Urinary bladder (tissue), 4 donors: ENCODE data around the gene CCDC38. TPM values are rescaled to one million over a fixed set of nuclear protein-coding genes. Genes with fewer than 3 reads are reported as not detected.
"Not testable (repeated sequence)": the region's sequence is repeated elsewhere in the genome, so short reads cannot be mapped to it uniquely, and the experiment has no call there.

Experiments
- DNase-seq: peaks from one replicate; pipeline ENCODE4 v3.0.0-alpha.2; 2015; ENCODE audit errors: extremely low spot score
- H3K27ac ChIP-seq: one replicate; pipeline ENCODE4 v1.5.1; 2013; ENCODE audit warnings: low read depth, mild to moderate bottlenecking, moderate library complexity
- H3K36me3 ChIP-seq: one replicate; pipeline ENCODE4 v1.6.1; 2013; ENCODE audit warnings: mild to moderate bottlenecking, moderate library complexity; ENCODE audit not compliant: insufficient read depth
- H3K4me1 ChIP-seq: one replicate; pipeline ENCODE4 v1.6.1; 2013; ENCODE audit warnings: mild to moderate bottlenecking, moderate library complexity; ENCODE audit not compliant: insufficient read depth
- H3K4me3 ChIP-seq: one replicate; pipeline ENCODE4 v1.5.1; 2013; ENCODE audit warnings: low read depth, low read length
- WGBS: extraction: QIAGEN DNeasy Blood & Tissue Kit; methylation state at CpG from one replicate; pipeline ENCODE4 v1.1.7; 2013; 5-methylcytosine and 5-hydroxymethylcytosine counted together
- polyA plus RNA-seq: library from polyadenylated mRNA; stranded (reverse); fragments of 200-250 nt; gene quantifications from one replicate; pipeline ENCODE4 v1.2.3, GENCODE V29; 2013
- total RNA-seq: library from RNA; depleted of rRNA; stranded (reverse); fragments of >200 nt; gene quantifications from one replicate; pipeline ENCODE4 v1.2.3, GENCODE V29; 2014
- donor health status: healthy with polysubstance abuse.
- donor health status: healthy.

The CCDC38 gene
- total and polyA plus RNA-seq, 2 donors = 0.03 TPM; not detected in 1

DNA sequence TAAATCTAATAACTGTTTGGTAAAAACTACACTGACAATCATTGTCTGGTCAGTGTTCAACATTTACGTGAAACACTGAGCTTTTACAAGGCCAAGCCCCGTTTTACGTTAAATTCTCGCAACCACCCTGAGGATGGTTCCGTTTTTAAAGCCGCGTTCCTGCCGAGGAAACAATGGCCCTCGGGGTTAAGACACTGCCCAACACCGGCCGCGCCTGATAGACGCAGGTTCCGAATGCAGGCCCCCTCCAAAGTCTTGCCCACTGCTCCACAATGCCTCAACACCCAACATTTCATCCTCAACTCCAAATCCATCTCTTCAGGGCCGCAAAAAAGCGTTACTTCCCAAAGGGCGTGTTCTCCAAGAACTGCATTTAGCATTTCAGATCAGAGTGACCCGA lies 84.6 kb downstream of the CCDC38 start:
- DNase-seq = no peak
- peak overlapping the region; percentile 82 for H3K4me3 ChIP-seq
- WGBS = 51% methylated on average over 18 of the region's 18 CpGs
- no peaks in the 10 kb centered on the region for H3K4me1 ChIP-seq
- no peak overlapping the region for H3K27ac ChIP-seq
- no peaks in the 10 kb centered on the region for H3K36me3 ChIP-seq

DNA sequence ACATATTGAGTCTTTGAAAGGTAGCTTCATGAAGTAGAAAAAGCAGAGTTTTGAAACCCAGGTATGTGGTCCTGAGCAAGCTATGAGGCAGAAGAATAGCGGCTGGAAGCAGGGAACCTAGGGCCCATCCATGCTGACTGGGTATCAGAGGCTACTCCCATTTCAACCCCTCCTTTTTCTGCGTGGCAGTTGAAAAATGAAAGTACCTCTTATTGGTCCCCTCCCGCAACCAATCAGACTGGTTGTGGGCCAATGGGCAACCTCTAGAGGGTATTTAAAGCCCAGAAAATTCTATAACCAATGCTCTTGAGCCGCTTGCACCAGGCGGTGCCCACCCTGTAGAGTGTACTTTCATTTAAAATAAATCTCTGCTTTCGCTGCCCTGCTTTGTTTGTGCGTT lies 85.3 kb downstream of the CCDC38 start:
- 94% methylated on average over 7 of the region's 7 CpGs for WGBS
- DNase-seq = no peak
- no peaks in the 10 kb centered on the region for H3K36me3 ChIP-seq
- no peak overlapping the region for H3K4me3 ChIP-seq
- H3K27ac ChIP-seq = no peak overlapping the region
- H3K4me1 ChIP-seq = no peaks in the 10 kb centered on the region

GRCh38 chr12:95852133-95852532 lies 90.3 kb downstream of the CCDC38 start:
- Histone ChIP-seq H3K27ac (no peak overlapping the region), H3K4me3 (no peak overlapping the region), H3K36me3 (no peaks in the 10 kb centered on the region), H3K4me1 (no peaks in the 10 kb centered on the region)
- DNase-seq = no peak
- WGBS = 81% methylated on average over 4 of the region's 4 CpGs

- no peak overlapping the region for H3K27ac ChIP-seq
- no peaks in the 10 kb centered on the region for H3K36me3 ChIP-seq
- DNase-seq = no peak
- H3K4me3 ChIP-seq = no peak overlapping the region
- no peaks in the 10 kb centered on the region for H3K4me1 ChIP-seq
- WGBS = 81% methylated on average over 3 of the region's 3 CpGs
These were observed 90.8 kb downstream of the CCDC38 start for GRCh38 chr12:95851606-95852005.

DNA sequence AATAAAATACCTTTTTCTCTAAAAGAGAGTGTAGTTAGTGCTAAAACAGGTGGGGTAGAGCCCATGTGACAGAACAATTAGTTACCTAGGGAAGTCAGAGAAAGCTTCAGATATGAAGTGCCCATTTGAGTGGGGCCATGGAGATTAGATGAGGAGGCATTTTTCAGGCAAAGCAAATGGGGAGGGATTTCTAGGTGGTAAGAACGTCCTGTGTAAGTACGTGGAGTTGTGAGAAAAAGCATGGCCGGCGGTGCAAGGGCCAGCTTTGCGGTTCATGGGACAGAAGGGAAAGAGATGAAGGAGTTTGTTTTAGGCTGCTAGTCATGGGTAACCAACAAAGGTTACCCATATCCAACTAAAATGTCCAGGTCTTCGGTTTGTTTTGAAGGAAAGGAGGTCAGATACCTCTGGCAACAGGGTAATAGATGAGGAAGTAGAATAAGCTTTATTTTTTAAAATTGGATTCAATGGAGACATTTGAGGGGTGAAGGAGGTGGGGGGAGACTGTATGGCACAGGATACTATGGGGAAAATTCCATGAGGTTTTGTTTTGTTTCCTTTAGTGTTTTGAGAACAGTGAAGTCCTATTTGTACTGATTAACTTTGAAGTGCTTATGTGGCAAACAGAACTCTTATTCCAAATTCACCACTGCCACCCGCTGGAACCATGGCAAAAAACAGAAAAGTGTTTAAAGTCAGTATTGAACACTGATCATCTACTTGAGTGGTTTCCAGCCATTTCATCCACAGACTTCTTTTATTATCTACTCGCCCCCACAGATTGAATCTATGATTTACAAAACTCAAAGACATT lies 93.6 kb downstream of the CCDC38 start:
- no peak for DNase-seq
- 57% methylated on average over 8 of the region's 8 CpGs for WGBS
- Histone ChIP-seq H3K4me1 (no peaks in the 10 kb centered on the region), H3K4me3 (no peak overlapping the region), H3K36me3 (no peaks in the 10 kb centered on the region), H3K27ac (no peak overlapping the region)

- H3K36me3 ChIP-seq, H3K4me1 ChIP-seq, DNase-seq, H3K27ac ChIP-seq, H3K4me3 ChIP-seq: not testable (repeated sequence)
- 39% methylated on average over 8 of the region's 12 CpGs for WGBS
These were observed 100.0 kb downstream of the CCDC38 start for GRCh38 chr12:95842426-95842825.

- Histone ChIP-seq H3K4me1 (no peaks in the 10 kb centered on the region), H3K36me3 (no peaks in the 10 kb centered on the region), H3K27ac (no peak overlapping the region), H3K4me3 (no peak overlapping the region)
- 8% methylated on average over 11 of the region's 11 CpGs for WGBS
- DNase-seq = no peak
These were observed 104.3 kb downstream of the CCDC38 start for GRCh38 chr12:95838125-95838524.

GRCh38 chr12:95837240-95838038 lies 105.0 kb downstream of the CCDC38 start:
- no peak overlapping the region for H3K27ac ChIP-seq
- DNase-seq = no peak
- no peaks in the 10 kb centered on the region for H3K36me3 ChIP-seq
- WGBS = 39% methylated on average over 10 of the region's 10 CpGs
- no peaks in the 10 kb centered on the region for H3K4me1 ChIP-seq
- H3K4me3 ChIP-seq = no peak overlapping the region

GRCh38 chr12:95836630-95837239 lies 105.7 kb downstream of the CCDC38 start:
- WGBS = 8% methylated on average over 1 of the region's 1 CpG
- Histone ChIP-seq H3K4me1 (no peaks in the 10 kb centered on the region), H3K36me3 (no peaks in the 10 kb centered on the region), H3K4me3 (no peak overlapping the region), H3K27ac (no peak overlapping the region)
- DNase-seq = no peak

- H3K4me1 ChIP-seq = no peaks in the 10 kb centered on the region
- 7% methylated on average over 3 of the region's 3 CpGs for WGBS
These were observed 106.2 kb downstream of the CCDC38 start for GRCh38 chr12:95836185-95836609.

DNA sequence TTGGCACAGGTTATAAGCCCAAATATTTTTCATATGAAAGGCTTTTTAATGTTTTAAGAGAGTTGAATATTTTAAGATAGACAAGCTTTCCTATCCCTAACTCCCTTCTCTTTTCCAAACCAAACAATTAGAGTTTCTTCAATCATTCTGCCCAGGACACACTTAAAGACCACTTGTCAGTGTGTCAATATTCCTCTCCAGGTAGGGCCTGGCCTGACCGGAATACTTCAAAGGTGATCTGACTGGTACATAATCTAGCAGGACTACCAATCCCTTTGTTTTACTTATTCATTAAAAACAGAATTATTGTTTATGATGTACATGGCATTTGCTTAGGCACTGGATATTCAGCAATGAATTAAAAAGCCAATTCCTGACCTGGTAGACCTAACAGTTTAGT lies 107.8 kb downstream of the CCDC38 start:
- Histone ChIP-seq H3K27ac (no peak overlapping the region), H3K4me3 (no peak overlapping the region), H3K4me1 (no peaks in the 10 kb centered on the region), H3K36me3 (no peaks in the 10 kb centered on the region)
- DNase-seq = no peak
- 90% methylated on average over 1 of the region's 1 CpG for WGBS

More at GRCh38 chr12:95836185-95836609, 106.2 kb downstream of the CCDC38 start:
- no peaks in the 10 kb centered on the region for H3K36me3 ChIP-seq
- no peak for DNase-seq
- H3K27ac ChIP-seq = no peak overlapping the region
- H3K4me3 ChIP-seq = no peak overlapping the region

DNA sequence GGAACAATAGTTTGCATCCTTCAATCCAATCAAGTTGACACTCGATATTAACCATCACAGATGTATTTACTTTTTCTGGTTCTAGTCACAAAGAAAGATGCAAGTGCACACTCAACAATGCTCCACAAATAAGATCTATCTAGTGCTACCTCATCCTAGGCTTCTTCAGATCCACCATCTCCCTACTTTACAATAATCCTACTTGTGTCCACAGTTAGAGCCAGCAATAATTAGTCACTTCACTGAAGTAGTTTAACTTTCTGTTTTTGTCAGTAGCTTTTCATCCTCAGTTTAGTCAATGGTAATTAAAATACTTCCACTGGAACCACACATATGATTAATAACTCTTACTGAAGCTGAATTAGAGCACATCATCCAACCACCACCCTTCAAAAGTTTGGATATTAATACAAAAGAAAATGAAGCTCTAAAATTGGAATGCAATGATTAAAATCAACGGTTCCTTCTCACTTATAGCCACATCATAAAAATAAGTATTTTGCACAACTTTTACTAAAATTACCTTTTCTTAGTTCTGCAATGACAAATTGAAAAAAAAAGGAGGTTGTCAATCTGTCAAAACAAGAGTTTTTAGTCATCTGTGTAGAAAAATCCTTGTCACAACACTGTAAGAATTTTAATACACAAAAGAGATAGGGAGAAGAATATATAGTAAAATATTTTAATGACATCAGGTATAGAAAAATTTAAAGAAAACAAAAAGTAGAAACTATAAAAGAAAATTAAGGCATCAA lies 111.9 kb downstream of the CCDC38 start:
- Histone ChIP-seq H3K36me3 (no peaks in the 10 kb centered on the region), H3K4me3 (no peak overlapping the region), H3K4me1 (no peaks in the 10 kb centered on the region), H3K27ac (no peak overlapping the region)
- WGBS = 83% methylated on average over 2 of the region's 2 CpGs
- no peak for DNase-seq

- no peaks in the 10 kb centered on the region for H3K4me1 ChIP-seq
- DNase-seq = no peak
- H3K4me3 ChIP-seq = no peak overlapping the region
- H3K27ac ChIP-seq = no peak overlapping the region
- no peaks in the 10 kb centered on the region for H3K36me3 ChIP-seq
These were observed 113.0 kb downstream of the CCDC38 start for GRCh38 chr12:95829395-95829794.
